Measurements from ENCODE around the gene DNASE1L2.
"Not testable (repeated sequence)": the region's sequence is repeated elsewhere in the genome, so short reads cannot be mapped to it uniquely, and the experiment has no call there.

DNASE1L2 gene

GRCh38 chr16:2238150-2238837 lies 2.0 kb downstream of the DNASE1L2 start:
- no peak for DNase-seq (ENCODE audit: low spot score)

GRCh38 chr16:2238838-2239675 lies 2.8 kb downstream of the DNASE1L2 start:
- DNase-seq (ENCODE audit: low spot score) = no peak
- FAIRE-seq = no peak

More at GRCh38 chr16:2238150-2238837, 2.0 kb downstream of the DNASE1L2 start:
- no peak for FAIRE-seq

- DNase-seq (ENCODE audit: low spot score); FAIRE-seq: not testable (repeated sequence)
Measured at GRCh38 chr16:2240331-2240730, 4.1 kb downstream of the DNASE1L2 start.

GRCh38 chr16:2242598-2242997 lies 6.4 kb downstream of the DNASE1L2 start:
- DNase-seq (ENCODE audit: low spot score) (no peak), FAIRE-seq (no peak)

GRCh38 chr16:2243031-2243528 lies 6.8 kb downstream of the DNASE1L2 start:
- FAIRE-seq (no peak), DNase-seq (ENCODE audit: low spot score) (no peak)

GRCh38 chr16:2243781-2244180 lies 7.5 kb downstream of the DNASE1L2 start:
- no peak for DNase-seq (ENCODE audit: low spot score)
- no peak for FAIRE-seq

GRCh38 chr16:2244301-2244700 lies 8.1 kb downstream of the DNASE1L2 start:
- DNase-seq (ENCODE audit: low spot score) = no peak
- no peak for FAIRE-seq

- FAIRE-seq = no peak
- DNase-seq (ENCODE audit: low spot score) = no peak
Measured at GRCh38 chr16:2244926-2245795, 8.9 kb downstream of the DNASE1L2 start.

GRCh38 chr16:2246301-2246885 lies 10.1 kb downstream of the DNASE1L2 start:
- no peak for FAIRE-seq

GRCh38 chr16:2250652-2251295 lies 14.5 kb downstream of the DNASE1L2 start:
- FAIRE-seq (no peak), DNase-seq (ENCODE audit: low spot score) (no peak)

More at GRCh38 chr16:2246301-2246885, 10.1 kb downstream of the DNASE1L2 start:
- DNase-seq (ENCODE audit: low spot score) = no peak

- FAIRE-seq = peak; percentile 97
Measured at GRCh38 chr16:2251296-2252111, 15.3 kb downstream of the DNASE1L2 start, which contains the start of gene ECI1. Gene ECI1, minus strand, starts transcription at chr16:2251587. Its CDS starts 21 bp downstream, at chr16:2251566.

GRCh38 chr16:2252806-2253148 lies 16.5 kb downstream of the DNASE1L2 start:
- no peak for DNase-seq (ENCODE audit: low spot score)
- FAIRE-seq = no peak

More at GRCh38 chr16:2251296-2252111, 15.3 kb downstream of the DNASE1L2 start, which contains the start of gene ECI1:
- DNase-seq (ENCODE audit: low spot score) = peak; percentile 99

GRCh38 chr16:2253293-2253692 lies 17.0 kb downstream of the DNASE1L2 start:
- DNase-seq (ENCODE audit: low spot score) (no peak), FAIRE-seq (no peak)

- FAIRE-seq = no peak
- no peak for DNase-seq (ENCODE audit: low spot score)
Measured at GRCh38 chr16:2256531-2257140, 20.4 kb downstream of the DNASE1L2 start.

GRCh38 chr16:2257726-2258125 lies 21.5 kb downstream of the DNASE1L2 start:
- FAIRE-seq (no peak), DNase-seq (ENCODE audit: low spot score) (no peak)

- not testable (repeated sequence) for FAIRE-seq; DNase-seq (ENCODE audit: low spot score)
Measured at GRCh38 chr16:2258530-2258929, 22.3 kb downstream of the DNASE1L2 start.

- no peak for FAIRE-seq
- DNase-seq (ENCODE audit: low spot score) = no peak
Measured at GRCh38 chr16:2260250-2260649, 24.0 kb downstream of the DNASE1L2 start.

GRCh38 chr16:2263026-2263425 lies 26.8 kb downstream of the DNASE1L2 start:
- FAIRE-seq; DNase-seq (ENCODE audit: low spot score): not testable (repeated sequence)

GRCh38 chr16:2266887-2267286 lies 30.6 kb downstream of the DNASE1L2 start:
- DNase-seq (ENCODE audit: low spot score); FAIRE-seq: not testable (repeated sequence)
